A673 (cell line): Measurements from ENCODE around the gene USP19.

Source experiments
- CTCF ChIP-seq: fragments of 300-800, 200-600 bp; sonication (generic); conservative IDR thresholded peaks from 2 replicates; pipeline ENCODE4 v1.5.1; 2017; ENCODE audit warnings: low read depth, mild to moderate bottlenecking, antibody characterized with exemption, low read length, moderate library complexity, mixed read lengths
- EZH2 ChIP-seq: fragments of 200-600 bp; sonication (generic); IDR thresholded peaks from 2 replicates; pipeline ENCODE4 v1.6.1; 2017; ENCODE audit warnings: borderline replicate concordance, low read depth, mild to moderate bottlenecking, mixed read lengths, antibody characterized with exemption, low read length; ENCODE audit not compliant: poor library complexity, severe bottlenecking

DNA sequence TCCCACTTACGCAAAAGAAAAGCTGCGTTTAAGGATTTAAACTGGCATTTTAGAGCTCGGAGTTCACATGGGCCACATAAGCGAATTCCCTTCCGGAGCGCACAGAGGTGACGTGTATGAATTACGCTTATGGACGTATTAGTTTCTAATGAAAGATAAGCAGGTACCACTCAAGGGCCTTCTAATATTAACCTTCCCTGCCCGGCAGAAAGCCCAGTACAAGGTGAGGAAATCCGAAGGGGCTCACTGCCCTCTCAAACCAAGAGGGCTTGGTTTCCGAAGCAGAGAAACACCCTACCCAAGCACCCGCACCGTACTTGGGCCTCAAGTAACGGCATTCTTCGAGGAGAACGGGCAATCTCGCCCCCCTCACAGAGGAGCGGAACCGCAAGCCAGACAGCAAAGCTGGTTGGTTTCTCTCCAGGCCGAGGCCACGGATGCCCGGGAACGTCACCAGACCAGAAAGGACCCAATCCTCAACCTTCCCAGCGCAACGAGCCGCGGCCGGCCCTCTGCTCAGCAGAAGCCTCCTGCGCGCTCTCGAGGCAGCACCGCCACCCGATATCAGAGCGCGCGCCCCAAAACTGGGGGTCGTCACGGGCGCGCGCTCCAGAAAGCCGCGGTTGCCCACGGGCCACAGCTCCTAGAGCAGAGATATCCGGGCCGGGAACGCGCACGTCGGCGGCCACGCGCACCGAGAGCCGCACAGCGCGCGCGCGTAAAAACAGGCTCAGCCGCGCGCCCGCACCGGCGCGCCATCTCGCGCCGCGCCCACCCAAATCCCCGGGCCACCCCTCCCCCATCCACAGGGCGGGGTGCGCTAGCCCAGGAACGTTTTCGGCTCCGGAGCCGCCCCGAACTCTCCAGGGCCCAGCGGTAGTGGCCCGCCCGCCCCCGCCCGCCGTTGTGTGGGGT, 27.4 kb downstream of the USP19 start:
- TF ChIP-seq CTCF: no peak
- no peak for TF ChIP-seq EZH2
